Raji (cell line): ENCODE measurements around the gene CCNK.

Experiments
- POLR2A ChIP-seq: IDR thresholded peaks from 2 replicates; pipeline ENCODE4 v1.6.1; 2011; ENCODE audit warnings: low read depth, low read length, control low read depth; ENCODE audit not compliant: insufficient read depth

CCNK gene

DNA sequence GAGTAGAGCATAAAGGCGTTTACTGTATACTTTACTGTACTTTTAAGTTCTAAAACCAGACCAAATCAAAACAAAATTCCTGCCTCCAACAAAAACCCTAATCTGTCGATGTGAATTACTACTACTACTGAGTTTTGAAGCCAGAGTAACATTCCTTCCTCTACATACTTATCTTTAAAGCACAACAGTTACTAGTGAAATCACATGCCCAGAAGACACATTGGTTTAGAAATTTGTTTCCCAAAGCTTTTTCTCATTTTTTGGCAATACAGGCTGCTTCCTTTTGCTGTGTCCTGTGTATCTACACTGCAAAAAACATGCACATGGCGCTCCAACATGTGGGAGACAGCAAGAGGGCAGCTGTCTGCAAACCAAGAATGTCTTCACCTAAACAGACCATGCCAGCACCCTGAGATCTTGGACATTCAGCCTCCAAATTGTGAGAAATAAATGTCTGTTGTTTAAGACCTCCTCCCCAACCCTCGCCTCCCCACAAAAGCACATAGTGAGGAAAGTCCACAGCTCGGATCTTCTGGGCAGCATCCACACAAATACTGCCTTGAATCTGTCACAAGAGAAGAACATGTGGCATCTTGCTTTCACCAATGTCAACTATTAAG lies 21.6 kb upstream of the CCNK start:
- no peak for TF ChIP-seq POLR2A

DNA sequence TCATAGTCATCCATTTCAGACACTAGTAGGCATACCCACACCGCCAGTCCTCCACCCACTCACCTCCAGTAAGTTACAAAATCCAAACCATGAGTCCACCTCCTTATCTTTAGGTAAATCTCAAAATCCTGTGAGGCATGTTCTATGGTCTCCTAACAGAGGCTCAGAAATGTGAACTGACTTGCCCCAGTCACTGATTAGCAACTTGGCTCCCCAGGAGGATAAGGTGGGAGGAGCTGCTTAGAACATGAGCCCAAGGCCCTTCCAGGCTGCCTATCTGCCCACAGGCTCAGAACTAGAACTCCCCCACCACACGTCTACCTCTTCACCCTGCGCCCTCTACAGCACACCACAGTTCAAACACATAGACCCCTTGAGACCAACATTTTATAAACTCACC lies 20.4 kb upstream of the CCNK start:
- no peak for TF ChIP-seq POLR2A

DNA sequence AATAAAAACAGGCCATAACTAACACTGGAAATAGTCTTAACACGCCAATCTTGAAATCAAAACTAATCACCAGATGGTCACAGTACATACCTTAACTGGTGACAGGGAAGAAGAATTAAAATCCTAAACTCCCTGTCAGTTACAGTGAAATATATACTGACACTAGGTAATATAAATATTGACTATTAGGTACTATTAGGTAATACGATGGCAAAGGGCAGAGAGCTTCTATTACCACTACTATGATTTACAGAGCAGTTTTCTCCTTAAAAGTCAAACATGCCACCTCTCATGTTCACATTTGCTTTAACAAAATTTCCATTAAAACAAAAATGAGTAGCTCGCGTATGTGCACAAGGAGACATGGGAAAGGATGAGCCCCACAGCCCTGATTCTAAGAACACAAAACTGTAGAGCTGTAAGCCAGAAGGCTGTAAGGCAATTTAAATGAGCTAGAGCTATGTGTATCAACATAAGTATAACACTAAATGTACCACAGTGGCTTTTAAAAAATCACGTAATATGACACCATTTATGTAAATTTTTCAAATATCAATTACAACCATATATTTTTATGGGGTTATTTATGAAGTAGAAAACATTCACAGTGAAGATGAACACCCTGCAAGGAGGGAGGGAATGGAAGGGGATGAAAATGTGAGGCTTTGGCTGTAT lies 19.7 kb upstream of the CCNK start:
- TF ChIP-seq POLR2A: no peak

DNA sequence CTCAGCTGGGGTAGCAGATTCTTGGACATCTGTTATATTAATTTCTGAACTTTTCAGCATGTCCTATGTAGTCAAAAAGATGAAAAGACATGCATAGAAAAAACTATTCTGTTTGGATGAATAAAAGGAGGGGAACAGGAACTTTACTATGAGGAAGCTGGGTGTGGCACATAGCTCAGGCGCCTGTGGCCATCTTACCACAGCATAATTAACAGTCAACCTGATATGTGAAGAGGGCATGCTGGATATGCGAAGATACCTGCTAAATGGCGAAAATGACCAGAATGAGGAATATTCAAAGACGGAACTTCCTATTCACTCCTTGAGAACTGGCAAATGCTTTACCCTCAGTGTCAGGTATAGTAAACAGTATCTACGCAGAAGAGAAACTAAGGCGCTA lies 19.0 kb upstream of the CCNK start:
- no peak for TF ChIP-seq POLR2A

DNA sequence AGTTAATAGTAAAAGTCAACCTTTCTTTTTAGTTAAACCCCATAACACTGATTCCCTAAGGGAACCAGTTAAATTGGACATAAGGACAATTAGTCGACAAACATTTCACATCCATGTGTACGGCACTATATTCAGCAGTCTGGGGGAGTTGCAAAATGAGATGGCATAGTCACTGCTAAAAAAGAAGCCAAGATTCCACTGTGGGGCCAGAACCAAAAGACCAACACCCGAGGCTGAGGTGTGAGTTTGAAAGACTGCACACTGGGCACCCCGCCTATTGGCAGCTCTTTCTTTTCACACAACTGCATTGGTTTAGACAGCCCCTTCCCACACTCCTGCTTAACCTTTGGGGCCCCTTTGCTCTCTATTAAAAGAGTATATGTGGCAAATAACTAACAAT lies 17.2 kb upstream of the CCNK start:
- no peak for TF ChIP-seq POLR2A

DNA sequence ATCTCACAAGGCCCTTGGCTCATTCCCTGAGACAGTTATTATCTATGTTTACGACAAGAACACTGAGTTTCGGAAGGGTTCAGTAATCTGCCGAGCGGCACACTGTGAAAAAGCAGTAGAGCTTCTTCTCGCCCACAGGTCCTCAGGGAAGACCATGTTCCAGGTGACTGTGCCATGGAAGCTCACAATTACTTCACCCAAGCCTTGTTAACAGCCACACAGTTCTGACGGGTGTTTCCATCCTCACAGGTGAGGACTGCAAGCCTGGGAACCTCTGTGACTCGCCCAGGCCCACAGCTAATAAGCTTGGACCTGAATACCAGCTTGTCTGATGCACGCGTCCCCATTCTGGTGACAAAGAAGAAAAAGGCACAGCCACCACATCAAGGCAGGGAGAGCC lies 15.9 kb upstream of the CCNK start:
- no peak for TF ChIP-seq POLR2A

DNA sequence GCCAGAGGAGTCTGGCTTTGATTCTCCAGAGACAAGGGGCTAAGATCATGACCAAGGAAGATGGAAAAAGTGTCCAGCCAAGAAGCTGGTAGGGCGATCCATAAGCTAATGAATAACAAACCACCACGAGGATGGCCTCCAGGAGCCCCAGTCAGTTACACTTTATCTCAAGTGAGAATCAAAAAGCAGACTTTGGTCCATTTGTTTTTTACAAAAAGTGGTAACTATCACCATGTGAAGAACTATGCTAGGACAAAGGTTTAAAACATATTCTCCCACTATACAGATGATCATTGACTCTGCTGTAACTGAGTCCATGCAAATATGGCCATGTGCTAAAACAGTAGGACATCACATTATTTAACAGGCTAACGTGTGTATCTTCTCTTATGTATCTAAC lies 14.5 kb upstream of the CCNK start:
- no peak for TF ChIP-seq POLR2A

DNA sequence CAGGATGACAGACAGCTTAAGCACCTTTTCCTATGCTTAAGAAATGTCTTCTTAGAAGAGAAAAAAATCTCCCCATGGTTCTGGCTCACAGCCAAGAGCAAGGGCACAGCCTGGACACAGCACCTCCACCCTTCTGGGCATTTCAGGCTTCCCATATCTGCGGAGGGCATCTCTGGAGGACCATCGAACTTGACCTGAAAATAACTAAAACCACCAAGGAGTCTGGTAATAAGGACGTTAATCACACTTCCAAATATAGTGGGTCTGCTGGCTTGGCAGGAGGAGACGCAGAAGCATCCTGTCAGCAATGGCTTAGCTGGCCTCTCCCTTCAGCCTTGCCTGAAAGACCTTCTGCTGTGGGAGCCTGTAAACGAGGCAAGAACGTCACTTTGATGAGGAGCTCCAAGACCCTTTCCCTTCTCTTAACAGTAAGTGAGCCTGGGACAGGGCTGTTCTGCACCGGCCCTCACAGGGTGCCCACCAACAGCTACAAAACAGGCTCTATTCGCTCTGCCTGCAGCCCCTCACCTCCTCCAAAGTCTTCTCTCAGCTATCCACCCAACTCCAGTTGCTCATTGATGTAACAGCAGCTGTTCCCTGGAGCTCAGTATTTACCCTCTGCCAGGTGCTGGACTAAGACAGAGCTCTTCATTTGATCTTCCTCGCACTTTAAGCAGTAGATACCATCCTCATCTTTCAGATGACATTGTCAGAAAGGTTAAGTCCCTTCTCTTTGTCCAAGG lies 13.7 kb upstream of the CCNK start:
- TF ChIP-seq POLR2A: no peak

DNA sequence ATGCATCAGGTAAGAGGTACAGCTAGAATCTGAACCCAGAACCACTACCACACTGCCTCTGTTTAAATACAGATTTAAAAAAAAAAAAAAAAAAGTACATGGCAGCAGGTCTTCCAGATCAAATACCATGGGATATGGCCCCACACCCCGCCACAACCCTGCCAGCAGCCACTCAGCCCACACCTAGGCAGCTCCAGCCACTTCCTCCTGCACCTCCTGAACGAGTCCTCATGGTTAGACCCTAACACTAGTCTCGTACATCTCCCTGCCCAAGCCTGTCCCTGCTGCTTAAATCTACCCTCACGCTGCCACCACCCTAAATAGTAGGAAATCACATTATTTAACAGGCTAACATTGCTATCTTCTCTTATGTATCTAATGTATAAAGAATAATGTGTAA lies 13.1 kb upstream of the CCNK start:
- no peak for TF ChIP-seq POLR2A

DNA sequence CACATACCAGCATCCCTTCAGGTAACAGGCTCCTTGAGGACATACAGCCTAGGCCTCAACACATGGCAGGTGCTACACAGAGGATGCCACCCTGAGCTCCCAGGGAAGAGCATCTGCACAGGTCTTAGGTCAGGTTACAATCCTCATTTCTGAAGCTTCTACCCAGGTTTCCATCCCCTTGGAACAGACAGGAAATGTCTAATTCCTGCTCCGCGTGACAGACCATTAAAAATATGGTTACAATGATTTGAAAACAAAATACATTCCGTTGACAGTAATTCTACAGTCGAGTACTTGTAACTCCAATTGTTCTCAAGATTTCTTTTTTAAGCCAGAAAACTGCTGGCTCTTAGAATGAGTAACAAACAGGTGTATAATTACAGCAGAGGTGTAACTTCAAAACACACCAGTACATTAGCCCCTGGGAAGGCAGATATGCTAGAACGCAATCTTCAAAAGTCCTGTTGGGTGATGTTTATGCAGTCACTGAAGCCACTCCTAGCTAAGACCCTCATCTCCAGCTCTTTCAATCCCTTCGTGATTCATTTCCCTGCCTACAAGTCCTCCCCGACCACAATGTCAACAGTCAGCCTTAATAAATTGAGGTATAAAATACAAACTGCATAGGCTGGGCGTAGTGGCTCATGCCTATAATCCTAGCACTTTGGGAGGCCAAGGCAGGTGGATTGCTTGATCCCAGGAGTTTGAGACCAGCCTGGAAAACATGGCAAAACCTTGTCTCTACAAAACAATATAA lies 12.2 kb upstream of the CCNK start:
- TF ChIP-seq POLR2A: no peak

DNA sequence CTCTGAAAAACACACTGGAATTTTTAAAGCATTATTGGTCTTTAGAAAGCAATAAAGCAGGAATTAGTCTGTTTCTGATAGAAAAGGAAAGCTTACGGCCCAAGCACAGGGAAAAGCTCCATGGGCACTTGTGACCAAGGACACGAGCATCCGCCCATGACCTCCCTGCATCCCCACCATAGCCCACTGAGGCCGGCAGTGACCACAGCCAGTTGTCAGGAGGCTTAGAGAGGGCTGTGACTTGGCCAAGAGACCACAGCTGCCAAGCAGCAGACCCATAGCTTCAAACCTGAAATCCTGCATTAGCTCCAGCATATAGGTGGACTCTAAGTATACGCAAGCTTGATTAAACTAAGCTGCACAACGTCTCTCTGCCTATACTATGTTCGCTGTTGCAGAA lies 9.5 kb upstream of the CCNK start:
- no peak for TF ChIP-seq POLR2A

DNA sequence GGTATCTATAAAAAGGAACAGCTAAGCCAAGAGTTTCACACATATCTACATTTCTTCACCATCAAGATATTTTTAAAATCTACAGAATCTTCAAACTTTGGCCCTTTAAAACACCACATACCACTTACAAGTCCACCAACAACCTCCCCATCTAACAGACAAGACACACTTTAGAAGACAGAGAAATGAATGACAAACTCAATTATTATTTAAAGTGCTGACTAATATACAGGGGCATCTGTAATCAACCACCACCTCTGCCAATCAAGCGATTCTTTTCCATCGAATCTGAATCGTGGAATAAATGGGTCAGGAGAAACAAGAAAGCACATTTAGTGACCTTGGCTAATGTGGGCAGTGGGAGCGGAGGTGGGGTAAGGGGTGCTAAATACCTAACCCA lies 8.3 kb upstream of the CCNK start:
- no peak for TF ChIP-seq POLR2A

DNA sequence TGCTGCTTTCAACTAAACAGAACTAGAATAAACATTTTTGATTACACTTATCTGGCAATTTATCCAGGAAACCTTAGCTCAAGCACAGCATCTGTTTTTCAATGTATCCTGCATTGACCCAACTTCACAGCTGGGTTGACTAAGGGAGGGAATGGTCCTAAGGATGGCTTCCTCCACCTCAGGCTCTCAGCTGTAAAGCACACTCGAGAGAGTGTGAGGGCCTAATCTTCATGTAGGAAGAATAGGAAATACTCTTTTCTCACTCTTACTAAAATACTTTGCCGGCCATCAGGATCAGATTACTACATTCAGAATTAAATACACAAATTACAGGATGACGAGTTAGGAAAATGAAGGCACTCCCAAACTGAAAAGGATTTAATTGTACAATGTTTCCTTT lies 7.8 kb upstream of the CCNK start:
- no peak for TF ChIP-seq POLR2A

DNA sequence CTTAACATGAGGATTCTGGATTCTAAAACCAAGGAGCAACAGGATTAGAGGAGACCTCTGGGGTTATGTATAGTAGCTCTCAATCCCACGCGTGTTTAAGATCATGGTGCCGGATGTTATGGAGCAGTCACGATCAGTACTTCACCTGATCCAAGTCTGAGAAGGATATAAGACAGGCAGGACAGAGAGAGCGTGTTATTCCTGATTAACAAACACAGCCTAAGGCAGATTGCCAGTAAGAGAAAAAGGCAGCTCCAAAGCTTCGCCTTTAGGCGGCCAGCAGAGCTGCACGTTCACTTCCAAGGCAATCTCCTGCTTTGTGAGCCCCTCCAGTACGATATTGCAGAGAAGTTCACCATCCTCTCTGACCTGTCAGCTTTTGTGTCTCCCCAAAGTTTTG lies 6.0 kb upstream of the CCNK start:
- TF ChIP-seq POLR2A: no peak

DNA sequence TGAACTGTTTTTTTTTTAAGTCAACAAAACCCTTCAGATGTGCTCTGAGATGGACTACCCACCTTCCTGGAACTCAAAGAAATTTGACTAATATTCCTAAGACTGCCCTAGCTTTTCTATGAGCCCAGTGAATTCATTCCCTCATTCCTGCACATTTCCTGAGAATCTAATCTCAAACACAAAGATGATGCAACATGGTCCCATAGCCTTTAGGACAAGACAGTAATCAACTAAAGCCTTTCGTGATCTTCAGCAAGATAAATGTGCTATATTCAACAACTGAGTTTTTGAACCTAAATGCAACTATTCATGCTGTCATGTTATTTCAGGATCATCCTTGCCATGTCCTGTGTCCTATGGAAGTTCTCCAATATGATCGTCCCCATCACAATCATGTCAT lies 5.5 kb upstream of the CCNK start:
- TF ChIP-seq POLR2A: no peak

DNA sequence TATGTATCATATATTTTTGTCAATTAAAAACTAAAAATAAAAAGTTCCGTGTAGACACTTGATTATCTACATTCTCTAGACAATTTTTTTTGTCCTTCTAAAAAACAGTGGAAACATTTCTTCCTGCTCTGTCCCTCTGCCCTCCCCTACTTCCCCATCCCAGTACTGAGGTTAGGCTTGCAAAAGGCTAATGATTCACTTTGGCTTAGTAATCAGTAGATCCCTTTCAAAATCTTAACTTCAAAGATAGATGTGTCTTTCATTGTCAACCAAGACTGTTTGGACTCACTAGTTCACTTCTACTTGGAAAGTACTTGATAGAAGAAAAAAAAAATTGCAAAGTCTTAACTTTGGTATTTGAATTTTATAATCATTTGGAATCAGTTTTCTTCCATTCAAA lies 4.3 kb upstream of the CCNK start:
- TF ChIP-seq POLR2A: no peak
